IMR-90 (cell line): Measurements from ENCODE around the gene NDUFB7. TPM values are rescaled to one million over a fixed set of nuclear protein-coding genes. Genes with fewer than 3 reads are reported as not detected.
"Not testable (repeated sequence)": the region's sequence is repeated elsewhere in the genome, so short reads cannot be mapped to it uniquely, and the experiment has no call there.

Experiments
- ATAC-seq: fragments of 200-7000 bp; cut with Tn5 transposase; 2 replicates; pipeline ENCODE4 v1.9.1; 2020; ENCODE audit warnings: low read depth, mild to moderate bottlenecking, moderate library complexity
- BruUV-seq: library from RNA; stranded (reverse); fragments of 400-500 nt; replicated peaks from 2 replicates; lab custom pipeline; 2021; lab: Mats Ljungman, UMichigan
- CTCF ChIA-PET: fragments of 300-600 bp; formaldehyde crosslinking; extraction: SDS; loops from one replicate; lab custom pipeline; 2021; ENCODE audit warnings: antibody characterized with exemption; lab: Yijun Ruan, JAX
- POLR2A ChIA-PET: fragments of 300-600 bp; sonication (Branson Sonifier 250); formaldehyde crosslinking; loops from one replicate; lab custom pipeline; 2022; ENCODE audit warnings: antibody characterized with exemption; ENCODE audit not compliant: unreplicated experiment; lab: Charles Lee
- DNase-seq: peaks from one replicate; pipeline ENCODE4 v3.0.0; 2013
- H2AFZ ChIP-seq: replicated peaks from 2 replicates; pipeline ENCODE3; 2013; ENCODE audit warnings: low read length, mild to moderate bottlenecking; ENCODE audit not compliant: poor library complexity
- H2AK5ac ChIP-seq: 2 replicates; pipeline ENCODE4 v1.6.1; 2013; ENCODE audit warnings: low read depth, low read length, inconsistent platforms
- H2AK9ac ChIP-seq: replicated peaks from 2 replicates; pipeline ENCODE3; 2013; ENCODE audit warnings: mild to moderate bottlenecking, low read depth, low read length, moderate library complexity; ENCODE audit not compliant: poor library complexity
- H2BK120ac ChIP-seq: 2 replicates; pipeline ENCODE4 v1.6.1; 2013; ENCODE audit warnings: low read depth, low read length, inconsistent platforms
- H2BK15ac ChIP-seq: 3 replicates; pipeline ENCODE4 v1.6.1; 2013; ENCODE audit warnings: low read depth, low read length, inconsistent platforms
- H2BK20ac ChIP-seq: 2 replicates; pipeline ENCODE4 v1.6.1; 2013; ENCODE audit warnings: low read depth, mild to moderate bottlenecking, inconsistent platforms, low read length, moderate library complexity
- H2BK5ac ChIP-seq: 2 replicates; pipeline ENCODE4 v1.6.1; 2013; ENCODE audit warnings: mild to moderate bottlenecking, low read depth, low read length, inconsistent platforms; ENCODE audit not compliant: poor library complexity, severe bottlenecking
- H3K14ac ChIP-seq: replicated peaks from 2 replicates; pipeline ENCODE4 v1.6.1; 2013; ENCODE audit warnings: low read depth, low read length, inconsistent platforms
- H3K18ac ChIP-seq: 2 replicates; pipeline ENCODE4 v1.6.1; 2013; ENCODE audit warnings: low read depth, low read length, control low read depth
- H3K23ac ChIP-seq: 2 replicates; pipeline ENCODE4 v1.6.1; 2013; ENCODE audit warnings: low read depth, low read length, inconsistent platforms
- H3K27ac ChIP-seq: 2 replicates; pipeline ENCODE4 v1.5.1; 2013; ENCODE audit warnings: mild to moderate bottlenecking, control low read depth, low read length; ENCODE audit not compliant: insufficient read depth
- H3K27me3 ChIP-seq: 2 replicates; pipeline ENCODE4 v1.6.1; 2013; ENCODE audit warnings: low read length; ENCODE audit not compliant: control insufficient read depth, insufficient read depth
- H3K36me3 ChIP-seq: 2 replicates; pipeline ENCODE4 v1.6.1; 2013; ENCODE audit warnings: low read length, mixed read lengths; ENCODE audit not compliant: control insufficient read depth, insufficient read depth
- H3K4ac ChIP-seq: 2 replicates; pipeline ENCODE4 v1.6.1; 2013; ENCODE audit warnings: low read depth, low read length, inconsistent platforms
- H3K4me1 ChIP-seq: 2 replicates; pipeline ENCODE4 v1.6.1; 2013; ENCODE audit warnings: low read length, mixed read lengths; ENCODE audit not compliant: control insufficient read depth, insufficient read depth
- H3K4me2 ChIP-seq: 2 replicates; pipeline ENCODE4 v1.6.1; 2013; ENCODE audit warnings: low read depth, mild to moderate bottlenecking, control low read depth, low read length, moderate library complexity
- H3K4me3 ChIP-seq: 2 replicates; pipeline ENCODE4 v1.5.1; 2013; ENCODE audit warnings: low read depth, mild to moderate bottlenecking, control low read depth, low read length, moderate library complexity; ENCODE audit not compliant: insufficient read depth
- H3K56ac ChIP-seq: 2 replicates; pipeline ENCODE4 v1.6.1; 2013; ENCODE audit warnings: low read length, inconsistent platforms; ENCODE audit not compliant: insufficient read depth; ENCODE audit errors: extremely low read depth
- H3K79me1 ChIP-seq, 2 experiments: 2 replicates each; pipeline ENCODE4 v1.6.1; 2013; ENCODE audit warnings: low read length in 2 of 2, inconsistent platforms in 1 of 2, low read depth in 1 of 2
- H3K9ac ChIP-seq: 2 replicates; pipeline ENCODE4 v1.6.1; 2013; ENCODE audit warnings: low read depth, low read length, control low read depth
- H3K9me1 ChIP-seq: 2 replicates; pipeline ENCODE4 v1.6.1; 2013; ENCODE audit warnings: low read length, inconsistent platforms; ENCODE audit not compliant: insufficient read depth
- H3K9me3 ChIP-seq: 2 replicates; pipeline ENCODE4 v1.6.1; 2013; ENCODE audit warnings: low read length; ENCODE audit not compliant: control insufficient read depth, insufficient read depth
- H4K20me1 ChIP-seq: 2 replicates; pipeline ENCODE4 v1.6.1; 2013; ENCODE audit warnings: low read length, inconsistent platforms; ENCODE audit not compliant: insufficient read depth
- H4K5ac ChIP-seq: 2 replicates; pipeline ENCODE4 v1.6.1; 2013; ENCODE audit warnings: mild to moderate bottlenecking, low read depth, low read length, control low read depth
- H4K8ac ChIP-seq, 2 experiments: 2 replicates each; pipeline ENCODE4 v1.6.1; 2013; ENCODE audit warnings: low read depth in 2 of 2, low read length in 2 of 2, control low read depth in 1 of 2, inconsistent platforms in 1 of 2
- H4K91ac ChIP-seq: 2 replicates; pipeline ENCODE4 v1.6.1; 2013; ENCODE audit warnings: low read depth, low read length, inconsistent platforms; ENCODE audit not compliant: insufficient read depth
- CEBPB ChIP-seq: IDR thresholded peaks from 2 replicates; pipeline ENCODE4 v1.6.1; 2012; ENCODE audit warnings: low read depth, low read length, improper control_type of control experiment
- MAFK ChIP-seq: IDR thresholded peaks from 2 replicates; pipeline ENCODE4 v1.6.1; 2012; ENCODE audit warnings: low read depth, low read length, improper control_type of control experiment
- RAD21 ChIP-seq: IDR thresholded peaks from 2 replicates; pipeline ENCODE4 v1.6.1; 2012; ENCODE audit warnings: low read length, improper control_type of control experiment
- RFX5 ChIP-seq: IDR thresholded peaks from 2 replicates; pipeline ENCODE4 v1.8.0; 2012; ENCODE audit warnings: low read depth, mild to moderate bottlenecking, low read length, moderate library complexity
- SMC3 ChIP-seq: fragments of 150-350 bp; IDR thresholded peaks from 2 replicates; pipeline ENCODE4 v1.6.1; 2016; ENCODE audit warnings: low read depth, mild to moderate bottlenecking, antibody characterized with exemption, low read length, moderate library complexity
- WGBS, 2 experiments: methylation state at CpG; one replicate each; pipeline versions ENCODE4 v1.1.5 to v1.1.7; 2013; ENCODE audit warnings: missing lambda C conversion rate in 2 of 2; ENCODE audit not compliant: insufficient read length in 1 of 2; ENCODE audit errors: extremely low coverage in 2 of 2; 5-methylcytosine and 5-hydroxymethylcytosine counted together
- dilution Hi-C: fragments of 300-500 bp; cut with HindIII; formaldehyde crosslinking; loops from one replicate; pipeline ENCODE4 v1.14.3; 2018; ENCODE audit warnings: low sequenced_read_pairs; ENCODE audit not compliant: unreplicated experiment
- in situ Hi-C: fragments of 300-500 bp; cut with MboI; formaldehyde crosslinking; loops from 3 replicates; pipeline ENCODE4 v1.14.3; 2019; ENCODE audit warnings: low sequenced_read_pairs, inconsistent platforms, mixed read lengths
- intact Hi-C: fragments of 100-400 bp; cut with micrococcal nuclease; formaldehyde crosslinking; loops from 2 replicates; pipeline ENCODE4 v1.10.0; 2022
- polyA plus RNA-seq, 3 experiments: library from polyadenylated mRNA; depleted of rRNA; stranded (reverse); fragments of >200 nt; gene quantifications; 2 replicates each; pipeline ENCODE4 v1.2.3, GENCODE V29; 2012; ENCODE audit warnings: low replicate concordance in 1 of 3
- total RNA-seq: library from RNA; depleted of rRNA; stranded (reverse); fragments of >200 nt; gene quantifications from 2 replicates; pipeline ENCODE4 v1.2.3, GENCODE V29; 2012
- TF ChIP-seq, protein P1 (sequence below): fragments of 150-350 bp; IDR thresholded peaks from 2 replicates; pipeline ENCODE4 v1.6.1; 2016; ENCODE audit warnings: low read depth, mild to moderate bottlenecking, low read length, moderate library complexity, borderline replicate concordance
- TF ChIP-seq, protein P2 (sequence below): fragments of 150-350 bp; IDR thresholded peaks from 2 replicates; pipeline ENCODE4 v1.6.1; 2017; ENCODE audit warnings: mild to moderate bottlenecking, antibody characterized with exemption, low read length, low read depth

The NDUFB7 gene
- total and polyA plus RNA-seq, 2 of the 4 experiments (the other 2 are of a cell fraction) = 436 to 523 TPM

DNA sequence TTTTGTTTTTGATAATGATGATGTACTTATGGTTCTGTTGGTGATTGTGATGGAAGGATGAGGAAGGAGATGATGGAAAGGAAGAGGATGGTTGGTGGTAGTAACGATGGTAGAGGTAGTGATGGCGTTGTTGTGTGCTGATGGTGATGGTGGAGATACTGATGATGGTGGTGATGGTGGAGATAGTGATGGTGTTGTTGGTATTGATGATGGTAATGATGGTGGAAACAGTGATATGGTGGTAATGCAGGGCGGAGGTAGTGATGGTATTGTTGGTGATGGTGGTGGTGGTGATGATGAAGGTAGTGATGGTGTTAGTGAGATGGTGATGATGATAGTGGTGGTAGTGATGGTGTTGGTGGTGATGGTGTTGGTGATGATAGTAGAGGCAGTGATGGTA is 23.7 kb upstream of the NDUFB7 start:
- TF ChIP-seq SMC3 (no peak), RFX5 (no peak), RAD21 (no peak), CEBPB (no peak), MAFK (no peak)
- TF ChIP-seq, protein P1, sequence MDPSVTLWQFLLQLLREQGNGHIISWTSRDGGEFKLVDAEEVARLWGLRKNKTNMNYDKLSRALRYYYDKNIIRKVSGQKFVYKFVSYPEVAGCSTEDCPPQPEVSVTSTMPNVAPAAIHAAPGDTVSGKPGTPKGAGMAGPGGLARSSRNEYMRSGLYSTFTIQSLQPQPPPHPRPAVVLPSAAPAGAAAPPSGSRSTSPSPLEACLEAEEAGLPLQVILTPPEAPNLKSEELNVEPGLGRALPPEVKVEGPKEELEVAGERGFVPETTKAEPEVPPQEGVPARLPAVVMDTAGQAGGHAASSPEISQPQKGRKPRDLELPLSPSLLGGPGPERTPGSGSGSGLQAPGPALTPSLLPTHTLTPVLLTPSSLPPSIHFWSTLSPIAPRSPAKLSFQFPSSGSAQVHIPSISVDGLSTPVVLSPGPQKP = no peak
- TF ChIP-seq, protein P2, sequence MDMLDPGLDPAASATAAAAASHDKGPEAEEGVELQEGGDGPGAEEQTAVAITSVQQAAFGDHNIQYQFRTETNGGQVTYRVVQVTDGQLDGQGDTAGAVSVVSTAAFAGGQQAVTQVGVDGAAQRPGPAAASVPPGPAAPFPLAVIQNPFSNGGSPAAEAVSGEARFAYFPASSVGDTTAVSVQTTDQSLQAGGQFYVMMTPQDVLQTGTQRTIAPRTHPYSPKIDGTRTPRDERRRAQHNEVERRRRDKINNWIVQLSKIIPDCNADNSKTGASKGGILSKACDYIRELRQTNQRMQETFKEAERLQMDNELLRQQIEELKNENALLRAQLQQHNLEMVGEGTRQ = no peak
- Histone ChIP-seq H3K9ac (no peak overlapping the region), H3K4me1 (no peaks in the 10 kb centered on the region), H3K4ac (no peak overlapping the region), H4K20me1 (no peaks in the 10 kb centered on the region), H3K9me1 (no peaks in the 10 kb centered on the region), H4K8ac (no peak overlapping the region), H2BK20ac (no peak overlapping the region), H2AK9ac (no peak overlapping the region), H2AK5ac (no peak overlapping the region), H4K91ac (no peak overlapping the region), H3K4me3 (no peak overlapping the region), H3K27ac (no peak overlapping the region), H2BK15ac (no peak overlapping the region), H3K56ac (no peak overlapping the region), H3K4me2 (no peak overlapping the region), H3K14ac (no peak overlapping the region), H3K79me1 (no peaks in the 10 kb centered on the region), H2AFZ (no peak overlapping the region), H3K9me3 (peaks cover 1% of the 10 kb centered on the region; the same call in 1 of the 2 replicates), H2BK120ac (no peak overlapping the region), H3K23ac (no peak overlapping the region), H3K27me3 (no peaks in the 10 kb centered on the region), H4K5ac (no peak overlapping the region), H2BK5ac (peak overlapping the region; percentile 24), H3K18ac (no peak overlapping the region), H3K36me3 (no peaks in the 10 kb centered on the region)
- ATAC-seq (no peak), DNase-seq (no peak)
- dilution Hi-C loops = no loop called here
- BruUV-seq = no TSS peak
- intact Hi-C loops = no loop called here
- 42% methylated on average over 3 of the region's 3 CpGs; no CpG with 5 or more reads in 1 of the 2 experiments for WGBS, 2 experiments
- POLR2A ChIA-PET = no interaction called here
- CTCF ChIA-PET = no interaction called here
- in situ Hi-C loops = loop anchor here (25.0 kb wide), 1 partner anchor 292 kb away; the partner anchor contains the start of gene OR7A17

DNA sequence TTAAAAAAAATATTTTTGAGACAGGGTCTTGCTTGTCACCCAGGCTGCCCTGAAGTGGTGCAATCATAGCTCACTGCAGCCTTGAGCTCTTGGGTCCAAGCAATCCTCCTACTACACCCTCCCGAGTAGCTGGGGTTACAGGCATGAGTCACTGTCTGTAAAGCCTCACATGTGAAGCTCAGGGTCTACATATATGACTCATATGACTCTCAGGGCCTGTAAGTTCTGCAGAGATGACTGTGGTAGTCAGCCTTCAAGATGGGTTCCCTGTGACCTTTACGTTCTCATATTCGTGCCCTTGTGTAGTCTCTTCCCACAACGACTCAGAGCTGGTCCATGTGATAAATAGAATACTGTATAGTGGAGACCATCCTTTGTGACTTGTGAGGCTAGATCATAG is 17.6 kb upstream of the NDUFB7 start:
- H4K8ac ChIP-seq, H3K79me1 ChIP-seq, BruUV-seq, H2BK15ac ChIP-seq, H2BK20ac ChIP-seq, H3K4ac ChIP-seq, H3K18ac ChIP-seq, H2BK120ac ChIP-seq, H4K91ac ChIP-seq, H4K5ac ChIP-seq, H3K23ac ChIP-seq, H3K56ac ChIP-seq, H3K9ac ChIP-seq, H4K20me1 ChIP-seq, H3K4me2 ChIP-seq, H3K4me3 ChIP-seq, H2AFZ ChIP-seq, H3K36me3 ChIP-seq, H2AK9ac ChIP-seq, dilution Hi-C loops, H2AK5ac ChIP-seq, H3K9me3 ChIP-seq, H2BK5ac ChIP-seq, H3K4me1 ChIP-seq, H3K9me1 ChIP-seq, intact Hi-C loops, H3K14ac ChIP-seq, ATAC-seq, H3K27ac ChIP-seq, CTCF ChIA-PET, H3K27me3 ChIP-seq, POLR2A ChIA-PET: not testable (repeated sequence)
- no CpG with 5 or more reads among the region's 4 CpGs for WGBS, 2 experiments
- in situ Hi-C loops = loop anchor here (25.0 kb wide), 1 partner anchor 298 kb away; the partner anchor contains the start of gene OR7A17
- peak; percentile 38 for DNase-seq
